ENCODE results near the gene PLPPR2.
A peak's percentile ranks its signal among the peaks of the same experiment; 100 is the strongest.
"Not testable (repeated sequence)": the region's sequence is repeated elsewhere in the genome, so short reads cannot be mapped to it uniquely, and the experiment has no call there.

PLPPR2 gene

GRCh38 chr19:11370744-11371143 is 15.5 kb downstream of the PLPPR2 start:
- no peak for DNase-seq (ENCODE audit: low read depth in 2 of 2)

- no peak for DNase-seq (ENCODE audit: low read depth in 2 of 2)
These were observed 18.1 kb downstream of the PLPPR2 start for GRCh38 chr19:11373166-11373884.

DNA sequence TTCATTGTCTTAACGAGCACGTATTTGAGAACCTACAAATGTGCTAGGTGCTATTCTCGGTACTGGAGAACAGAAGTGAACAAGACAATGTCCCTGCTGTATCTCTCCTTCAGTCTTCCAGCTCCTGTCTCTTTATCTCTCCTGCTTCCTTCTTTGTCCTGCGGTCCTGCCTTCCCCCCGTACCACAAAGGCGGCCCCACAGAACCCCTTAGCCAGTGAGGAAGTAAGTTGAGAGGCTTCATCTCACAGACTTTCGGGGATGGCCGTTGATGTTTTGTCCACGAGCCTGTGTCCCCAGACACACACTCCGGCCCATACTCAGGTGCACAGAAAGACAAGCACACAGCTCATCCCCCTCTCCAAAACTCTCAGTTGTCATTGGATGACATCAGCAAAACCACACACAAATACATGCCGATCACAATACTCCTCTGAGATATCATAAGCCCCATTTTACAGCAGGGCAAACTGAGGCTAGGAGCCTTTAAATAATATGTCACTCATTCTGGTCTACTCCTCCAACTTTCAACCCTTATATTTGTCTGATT is 18.7 kb downstream of the PLPPR2 start:
- DNase-seq (ENCODE audit: low read depth in 2 of 2) = no peak

- peak; percentile 92 to 96 for DNase-seq (ENCODE audit: low read depth in 2 of 2)
These were observed 19.4 kb downstream of the PLPPR2 start, which contains the start of gene SWSAP1 for GRCh38 chr19:11374433-11375142. SWSAP1 (plus strand) TSS chr19:11374666; CDS start chr19:11374681, 15 bp downstream.

- peak; percentile 24 to 27 for DNase-seq (ENCODE audit: low read depth in 2 of 2)
These were observed 20.1 kb downstream of the PLPPR2 start for GRCh38 chr19:11375143-11375948.

DNA sequence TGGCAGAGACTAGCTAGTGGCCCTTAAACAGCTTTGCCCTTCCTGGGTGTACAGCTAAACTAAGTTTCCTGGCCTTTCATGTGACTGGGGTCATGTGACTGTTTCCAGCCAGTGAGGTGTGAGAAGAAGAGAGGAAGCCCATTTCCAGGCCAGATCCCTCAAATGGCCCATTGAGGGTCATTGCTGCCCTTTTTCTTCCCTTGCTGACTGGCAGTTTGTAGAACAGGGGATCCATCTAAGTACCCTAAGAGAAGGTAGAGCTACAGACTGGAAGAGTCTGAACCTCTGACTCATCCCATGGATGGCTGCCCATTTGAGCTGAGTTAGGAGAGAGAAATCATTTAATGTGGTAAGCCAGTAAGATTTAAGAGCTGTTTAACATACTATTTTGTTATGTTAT is 22.0 kb downstream of the PLPPR2 start:
- no peak for DNase-seq (ENCODE audit: low read depth in 2 of 2)

GRCh38 chr19:11377756-11378155 is 22.5 kb downstream of the PLPPR2 start:
- DNase-seq (ENCODE audit: low read depth in 2 of 2) = no peak

DNA sequence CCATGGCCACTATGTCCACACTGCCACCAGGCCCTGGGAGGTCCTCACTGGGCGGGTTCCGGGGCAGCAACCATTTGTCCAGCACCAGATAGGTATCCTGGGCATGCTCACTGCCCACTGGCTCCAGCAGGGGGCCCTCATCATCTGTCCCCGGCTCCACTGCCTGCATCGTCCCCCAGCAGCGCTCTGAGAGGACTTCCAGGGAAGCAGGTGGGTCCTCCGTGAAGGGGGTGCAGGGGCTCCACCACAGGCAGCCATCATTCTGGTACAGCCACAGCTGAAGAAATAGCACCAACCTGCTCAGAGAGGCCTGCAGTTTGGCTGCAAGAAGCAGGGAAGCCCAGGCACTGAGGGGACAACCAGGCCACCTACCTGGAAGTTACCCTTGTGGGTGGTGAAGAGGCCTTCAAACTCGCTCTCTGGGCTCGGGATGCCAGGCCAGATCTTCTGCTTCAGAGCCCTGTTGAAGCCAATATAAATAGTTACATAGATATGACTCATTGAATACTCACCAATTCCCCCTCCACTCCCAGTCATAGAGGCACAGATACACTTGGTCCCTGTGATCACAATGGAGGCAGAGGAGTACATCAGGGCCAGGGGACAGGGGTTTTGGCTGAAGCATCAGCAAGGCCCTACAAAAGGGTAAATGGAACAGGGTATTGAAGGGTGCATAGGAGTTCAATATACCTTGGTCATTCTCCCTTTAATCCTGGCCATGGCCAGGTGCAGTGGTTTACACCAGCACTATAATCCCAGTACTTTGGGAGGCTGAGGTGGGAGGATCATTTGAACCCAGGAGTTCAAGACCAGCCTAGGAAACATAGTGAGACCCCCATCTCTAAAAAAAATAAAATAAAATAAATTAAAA is 23.3 kb downstream of the PLPPR2 start:
- no peak for DNase-seq (ENCODE audit: low read depth in 2 of 2)

GRCh38 chr19:11379269-11379845 is 24.1 kb downstream of the PLPPR2 start:
- not testable (repeated sequence) for DNase-seq (ENCODE audit: low read depth in 2 of 2)

DNA sequence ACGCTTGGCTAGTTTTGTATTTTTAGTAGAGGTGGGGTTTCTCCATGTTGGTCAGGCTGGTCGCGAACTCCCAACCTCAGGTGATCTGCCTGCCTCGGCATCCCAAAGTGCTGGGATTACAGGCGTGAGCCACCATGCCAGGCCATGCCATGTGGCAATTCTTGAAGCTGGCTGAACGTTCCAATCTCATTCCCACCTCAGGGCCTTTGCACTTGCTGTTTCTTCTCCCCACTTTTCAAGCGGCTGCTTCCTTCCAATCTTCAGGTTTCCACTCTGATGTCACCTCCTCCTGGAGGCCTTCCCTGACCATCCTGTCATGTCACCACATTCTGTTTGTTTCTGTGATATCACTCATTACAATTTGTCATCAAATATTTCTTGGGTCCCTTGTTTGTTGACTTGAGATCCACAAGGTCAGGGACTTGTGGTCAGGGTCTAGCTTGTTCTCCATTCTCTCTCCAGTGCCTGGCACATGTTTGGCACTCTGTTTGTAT is 24.7 kb downstream of the PLPPR2 start:
- DNase-seq (ENCODE audit: low read depth in 2 of 2) = no peak

DNA sequence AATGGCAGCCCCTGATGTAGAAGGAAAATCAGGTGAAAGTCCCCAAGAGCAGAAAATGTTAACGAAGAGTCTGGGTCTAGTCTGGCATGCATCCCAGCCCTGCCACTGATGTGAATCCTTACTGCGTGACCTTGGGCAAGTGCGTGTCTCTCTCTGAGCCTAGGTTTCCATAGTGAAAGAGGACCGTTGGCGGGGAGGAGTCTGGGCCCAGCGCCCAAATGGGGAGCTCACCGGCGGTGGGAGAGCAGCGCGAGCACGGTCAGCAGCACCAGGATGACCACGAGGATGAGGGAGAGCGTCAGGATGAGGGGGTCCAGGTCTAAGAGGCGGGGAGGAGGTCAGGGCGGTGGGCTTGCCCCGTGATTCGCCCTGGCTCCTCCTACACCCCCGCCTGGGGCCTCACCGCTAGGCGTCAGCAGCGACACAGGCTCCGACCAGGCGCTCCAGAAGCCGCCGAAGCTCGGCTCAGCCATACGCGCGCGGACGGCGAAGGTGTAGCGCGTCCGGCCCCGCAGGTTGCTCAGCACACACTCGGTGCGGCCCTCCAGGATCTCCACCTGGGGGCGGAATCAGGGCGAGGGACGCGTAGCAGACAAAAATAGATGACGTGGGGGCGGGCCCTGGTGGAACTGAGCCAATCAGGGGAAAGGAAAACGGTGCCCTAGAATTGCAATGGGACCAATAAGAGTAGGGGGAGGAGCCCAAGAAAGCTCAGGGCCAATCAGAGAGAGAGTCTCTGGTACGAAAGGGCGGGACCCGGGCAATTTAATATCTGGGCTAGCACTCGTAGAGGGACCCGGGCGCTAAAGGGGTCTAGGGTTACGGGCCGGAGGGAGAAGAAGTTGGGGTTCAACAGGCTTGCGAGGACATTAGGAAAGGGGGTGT is 25.7 kb downstream of the PLPPR2 start:
- DNase-seq (ENCODE audit: low read depth in 2 of 2) = peak; percentile 87 to 94

DNA sequence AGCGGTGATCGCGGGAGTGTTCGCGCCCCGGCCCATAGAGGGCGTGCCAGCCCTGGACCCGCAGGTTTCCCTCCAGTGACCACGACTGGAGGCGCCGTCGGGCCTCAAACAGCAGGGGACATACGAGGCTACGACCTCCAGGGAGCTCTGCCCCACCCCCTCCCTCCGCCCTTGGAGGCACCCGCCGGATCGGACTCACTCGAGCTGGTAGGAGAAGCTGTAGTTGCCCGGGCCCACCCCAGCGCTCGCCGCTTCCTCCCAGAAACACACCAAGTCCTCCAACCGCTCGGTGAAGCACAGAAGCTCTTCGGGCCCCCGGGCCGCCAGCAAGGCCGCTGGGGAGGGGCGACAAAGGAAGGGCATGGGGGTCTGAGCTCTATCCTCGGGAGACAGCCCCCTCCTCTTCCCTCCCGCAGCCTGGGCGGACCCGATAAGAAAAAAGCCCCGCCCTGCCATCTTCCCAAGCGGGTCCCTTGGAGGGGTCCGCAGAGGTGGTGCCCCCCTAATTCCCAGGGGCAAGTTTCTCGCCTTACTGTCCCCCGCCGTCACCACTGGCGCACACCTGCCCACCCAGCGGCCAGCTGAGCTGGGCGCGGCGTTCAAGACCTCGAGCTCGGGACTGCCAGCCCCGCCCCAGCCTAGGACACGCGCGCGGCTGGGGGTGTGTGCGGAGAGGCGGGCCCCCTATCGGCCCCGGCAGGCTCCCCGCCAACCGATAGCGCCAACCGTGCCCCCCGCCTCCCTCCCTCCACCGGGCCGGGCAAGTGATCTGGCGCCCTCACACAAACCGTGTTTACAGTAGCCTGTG is 27.9 kb downstream of the PLPPR2 start:
- DNase-seq (ENCODE audit: low read depth in 2 of 2) = no peak

GRCh38 chr19:11383706-11384048 is 28.4 kb downstream of the PLPPR2 start:
- DNase-seq (ENCODE audit: low read depth in 2 of 2) = no peak

GRCh38 chr19:11384778-11385129 is 29.5 kb downstream of the PLPPR2 start:
- DNase-seq (ENCODE audit: low read depth in 2 of 2) = no peak

DNA sequence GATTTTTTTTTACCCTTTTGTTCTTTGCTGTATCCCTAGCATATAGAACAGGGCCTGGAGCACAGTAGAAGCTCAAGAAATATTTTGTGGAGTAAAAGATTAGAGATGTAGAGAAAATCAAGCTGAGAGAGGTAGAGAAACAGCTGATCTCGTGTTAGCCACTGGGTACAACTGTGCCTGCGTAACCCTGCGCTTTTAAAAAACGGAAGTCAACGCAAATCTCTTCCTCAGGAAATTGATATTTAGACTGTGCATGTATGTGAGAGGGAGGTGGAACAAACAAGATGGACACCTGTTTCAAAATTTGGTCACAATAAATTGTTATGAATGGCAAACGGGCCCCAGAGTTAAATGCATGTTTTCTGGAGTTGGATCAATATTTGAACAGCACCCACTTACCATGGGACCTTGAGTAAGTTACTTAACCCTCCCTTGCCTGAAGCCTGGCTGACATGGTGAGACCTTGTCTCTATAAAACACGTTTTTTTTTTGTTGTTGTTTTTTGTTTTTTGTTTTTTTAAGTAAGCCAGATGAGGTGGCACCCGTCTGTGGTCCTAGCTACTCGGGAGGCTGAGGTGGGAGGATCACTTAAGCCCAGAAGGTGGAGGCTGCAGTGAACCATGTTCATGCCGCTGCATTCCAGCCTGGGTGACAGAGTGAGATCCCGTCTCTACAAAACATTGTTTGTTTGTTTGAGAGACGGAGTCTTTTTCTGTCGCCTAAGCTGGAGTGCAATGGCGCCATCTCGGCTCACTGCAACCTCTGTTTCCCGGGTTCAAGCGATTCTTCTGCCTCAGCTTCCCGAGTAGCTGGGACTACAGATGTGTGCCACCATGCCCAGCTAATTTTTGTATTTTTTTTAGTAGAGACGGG is 32.2 kb downstream of the PLPPR2 start:
- no peak for DNase-seq (ENCODE audit: low read depth in 2 of 2)

- DNase-seq (ENCODE audit: low read depth in 2 of 2) = no peak
These were observed 35.1 kb downstream of the PLPPR2 start for GRCh38 chr19:11390359-11390758.

- DNase-seq (ENCODE audit: low read depth in 2 of 2) = no peak
These were observed 35.9 kb downstream of the PLPPR2 start for GRCh38 chr19:11390933-11391680.

Data from stimulated activated CD8-positive, alpha-beta memory T cell treated with anti-CD3 and anti-CD28 coated beads, Interleukin-15, amount 100 ng/mL, for 4 hours (primary cell).